ENCODE measurements around the gene CDYL2.

The CDYL2 gene

DNA sequence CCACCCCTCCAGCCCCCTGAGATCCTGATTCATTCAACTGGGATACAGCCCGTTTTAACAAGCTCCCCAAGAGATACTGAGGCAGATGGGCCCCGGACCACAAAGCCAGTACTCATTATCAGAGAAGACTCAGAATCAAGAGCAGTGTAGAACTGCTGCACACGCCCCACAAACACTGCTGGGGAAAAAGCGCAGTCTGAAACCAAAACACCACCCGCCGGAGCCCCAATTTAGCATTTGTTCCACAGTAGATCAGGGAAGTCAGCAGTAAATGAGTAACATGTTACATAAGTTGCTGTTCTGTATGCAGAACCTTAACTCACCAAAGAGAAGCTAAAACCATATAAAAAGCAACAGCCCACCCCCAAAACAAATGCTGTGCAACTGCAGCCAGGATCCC is 123.6 kb downstream of the CDYL2 start (continued):
- TF ChIP-seq, protein P1, sequence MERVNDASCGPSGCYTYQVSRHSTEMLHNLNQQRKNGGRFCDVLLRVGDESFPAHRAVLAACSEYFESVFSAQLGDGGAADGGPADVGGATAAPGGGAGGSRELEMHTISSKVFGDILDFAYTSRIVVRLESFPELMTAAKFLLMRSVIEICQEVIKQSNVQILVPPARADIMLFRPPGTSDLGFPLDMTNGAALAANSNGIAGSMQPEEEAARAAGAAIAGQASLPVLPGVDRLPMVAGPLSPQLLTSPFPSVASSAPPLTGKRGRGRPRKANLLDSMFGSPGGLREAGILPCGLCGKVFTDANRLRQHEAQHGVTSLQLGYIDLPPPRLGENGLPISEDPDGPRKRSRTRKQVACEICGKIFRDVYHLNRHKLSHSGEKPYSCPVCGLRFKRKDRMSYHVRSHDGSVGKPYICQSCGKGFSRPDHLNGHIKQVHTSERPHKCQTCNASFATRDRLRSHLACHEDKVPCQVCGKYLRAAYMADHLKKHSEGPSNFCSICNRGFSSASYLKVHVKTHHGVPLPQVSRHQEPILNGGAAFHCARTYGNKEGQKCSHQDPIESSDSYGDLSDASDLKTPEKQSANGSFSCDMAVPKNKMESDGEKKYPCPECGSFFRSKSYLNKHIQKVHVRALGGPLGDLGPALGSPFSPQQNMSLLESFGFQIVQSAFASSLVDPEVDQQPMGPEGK (CRISPR knock-in tag; IDR thresholded peaks at IDR 0.05; ENCODE audit: borderline replicate concordance), result no peak

DNA sequence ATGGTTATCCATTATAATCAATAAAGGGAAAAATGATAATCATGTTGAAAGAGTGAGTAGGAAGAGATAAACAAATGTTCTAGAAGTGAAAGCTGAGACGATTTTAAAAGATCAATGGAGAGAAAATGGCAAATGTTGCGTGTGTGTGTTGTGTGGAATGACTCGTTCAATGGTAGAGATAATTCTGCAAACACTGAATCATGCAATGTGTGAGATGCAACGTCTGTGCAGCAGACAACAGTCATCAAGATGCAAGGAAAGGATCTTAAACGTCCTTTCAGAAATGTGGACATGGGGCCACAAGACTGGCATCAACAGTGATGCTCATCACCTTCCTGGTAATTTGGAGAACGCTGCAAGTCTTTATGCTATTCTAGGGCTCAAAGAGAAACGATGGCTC is 124.4 kb downstream of the CDYL2 start:
- ATAC-seq, result no peak
- TF ChIP-seq, protein P2, sequence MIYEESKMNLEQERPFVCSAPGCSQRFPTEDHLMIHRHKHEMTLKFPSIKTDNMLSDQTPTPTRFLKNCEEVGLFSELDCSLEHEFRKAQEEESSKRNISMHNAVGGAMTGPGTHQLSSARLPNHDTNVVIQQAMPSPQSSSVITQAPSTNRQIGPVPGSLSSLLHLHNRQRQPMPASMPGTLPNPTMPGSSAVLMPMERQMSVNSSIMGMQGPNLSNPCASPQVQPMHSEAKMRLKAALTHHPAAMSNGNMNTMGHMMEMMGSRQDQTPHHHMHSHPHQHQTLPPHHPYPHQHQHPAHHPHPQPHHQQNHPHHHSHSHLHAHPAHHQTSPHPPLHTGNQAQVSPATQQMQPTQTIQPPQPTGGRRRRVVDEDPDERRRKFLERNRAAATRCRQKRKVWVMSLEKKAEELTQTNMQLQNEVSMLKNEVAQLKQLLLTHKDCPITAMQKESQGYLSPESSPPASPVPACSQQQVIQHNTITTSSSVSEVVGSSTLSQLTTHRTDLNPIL (CRISPR knock-in tag; IDR thresholded peaks at IDR 0.05; ENCODE audit: low read depth), result no peak
- no peak for TF ChIP-seq ARNTL (CRISPR knock-in tag; IDR thresholded peaks at IDR 0.05; ENCODE audit: borderline replicate concordance, low read depth)
- TF ChIP-seq, protein P3, sequence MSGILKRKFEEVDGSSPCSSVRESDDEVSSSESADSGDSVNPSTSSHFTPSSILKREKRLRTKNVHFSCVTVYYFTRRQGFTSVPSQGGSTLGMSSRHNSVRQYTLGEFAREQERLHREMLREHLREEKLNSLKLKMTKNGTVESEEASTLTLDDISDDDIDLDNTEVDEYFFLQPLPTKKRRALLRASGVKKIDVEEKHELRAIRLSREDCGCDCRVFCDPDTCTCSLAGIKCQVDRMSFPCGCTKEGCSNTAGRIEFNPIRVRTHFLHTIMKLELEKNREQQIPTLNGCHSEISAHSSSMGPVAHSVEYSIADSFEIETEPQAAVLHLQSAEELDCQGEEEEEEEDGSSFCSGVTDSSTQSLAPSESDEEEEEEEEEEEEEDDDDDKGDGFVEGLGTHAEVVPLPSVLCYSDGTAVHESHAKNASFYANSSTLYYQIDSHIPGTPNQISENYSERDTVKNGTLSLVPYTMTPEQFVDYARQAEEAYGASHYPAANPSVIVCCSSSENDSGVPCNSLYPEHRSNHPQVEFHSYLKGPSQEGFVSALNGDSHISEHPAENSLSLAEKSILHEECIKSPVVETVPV (CRISPR knock-in tag; IDR thresholded peaks at IDR 0.05), result no peak

DNA sequence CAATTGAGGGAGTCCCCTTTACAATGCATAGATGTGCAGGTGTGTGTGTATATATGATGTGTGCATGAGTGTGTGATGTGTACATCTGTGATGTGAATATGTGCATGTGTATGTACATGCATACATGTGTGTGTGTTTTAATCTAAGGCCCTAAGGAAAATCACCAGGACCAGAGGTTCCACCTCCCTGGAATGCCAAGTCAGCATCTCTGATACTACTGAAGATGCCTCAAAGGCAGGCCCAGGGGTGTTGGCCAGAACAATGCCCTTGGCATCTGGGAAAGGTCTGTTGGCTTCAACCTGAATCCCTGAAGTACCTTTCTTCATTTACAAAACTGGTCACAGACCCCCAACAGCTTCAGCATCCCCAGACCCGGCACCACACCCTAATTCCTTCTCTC is 129.5 kb downstream of the CDYL2 start:
- TF ChIP-seq, protein P2 (CRISPR knock-in tag; IDR thresholded peaks at IDR 0.05; ENCODE audit: low read depth), result no peak
- TF ChIP-seq OSR1 (CRISPR knock-in tag; IDR thresholded peaks at IDR 0.05) (no peak), ZNF8 (CRISPR knock-in tag; IDR thresholded peaks at IDR 0.05) (no peak), PPARA (CRISPR knock-in tag; IDR thresholded peaks at IDR 0.05; ENCODE audit: borderline replicate concordance) (no peak), ZNF70 (CRISPR knock-in tag; IDR thresholded peaks at IDR 0.05) (no peak), ISL1 (CRISPR knock-in tag; IDR thresholded peaks at IDR 0.05) (no peak), ZFP30 (CRISPR knock-in tag; IDR thresholded peaks at IDR 0.05) (no peak), BACH2 (CRISPR knock-in tag; IDR thresholded peaks at IDR 0.05; ENCODE audit: borderline replicate concordance) (no peak), ZC3H10 (CRISPR knock-in tag; IDR thresholded peaks at IDR 0.05) (no peak), RARB (CRISPR knock-in tag; IDR thresholded peaks at IDR 0.05) (no peak), ARNTL (CRISPR knock-in tag; IDR thresholded peaks at IDR 0.05; ENCODE audit: borderline replicate concordance, low read depth) (no peak), TOX (CRISPR knock-in tag; IDR thresholded peaks at IDR 0.05; ENCODE audit: borderline replicate concordance) (no peak), ZNF565 (CRISPR knock-in tag; conservative IDR thresholded peaks at IDR 0.05; ENCODE audit: low read depth) (no peak), CSDC2 (CRISPR knock-in tag; IDR thresholded peaks at IDR 0.05) (no peak), GLIS3 (CRISPR knock-in tag; IDR thresholded peaks at IDR 0.05) (no peak)
- TF ChIP-seq, protein P4, sequence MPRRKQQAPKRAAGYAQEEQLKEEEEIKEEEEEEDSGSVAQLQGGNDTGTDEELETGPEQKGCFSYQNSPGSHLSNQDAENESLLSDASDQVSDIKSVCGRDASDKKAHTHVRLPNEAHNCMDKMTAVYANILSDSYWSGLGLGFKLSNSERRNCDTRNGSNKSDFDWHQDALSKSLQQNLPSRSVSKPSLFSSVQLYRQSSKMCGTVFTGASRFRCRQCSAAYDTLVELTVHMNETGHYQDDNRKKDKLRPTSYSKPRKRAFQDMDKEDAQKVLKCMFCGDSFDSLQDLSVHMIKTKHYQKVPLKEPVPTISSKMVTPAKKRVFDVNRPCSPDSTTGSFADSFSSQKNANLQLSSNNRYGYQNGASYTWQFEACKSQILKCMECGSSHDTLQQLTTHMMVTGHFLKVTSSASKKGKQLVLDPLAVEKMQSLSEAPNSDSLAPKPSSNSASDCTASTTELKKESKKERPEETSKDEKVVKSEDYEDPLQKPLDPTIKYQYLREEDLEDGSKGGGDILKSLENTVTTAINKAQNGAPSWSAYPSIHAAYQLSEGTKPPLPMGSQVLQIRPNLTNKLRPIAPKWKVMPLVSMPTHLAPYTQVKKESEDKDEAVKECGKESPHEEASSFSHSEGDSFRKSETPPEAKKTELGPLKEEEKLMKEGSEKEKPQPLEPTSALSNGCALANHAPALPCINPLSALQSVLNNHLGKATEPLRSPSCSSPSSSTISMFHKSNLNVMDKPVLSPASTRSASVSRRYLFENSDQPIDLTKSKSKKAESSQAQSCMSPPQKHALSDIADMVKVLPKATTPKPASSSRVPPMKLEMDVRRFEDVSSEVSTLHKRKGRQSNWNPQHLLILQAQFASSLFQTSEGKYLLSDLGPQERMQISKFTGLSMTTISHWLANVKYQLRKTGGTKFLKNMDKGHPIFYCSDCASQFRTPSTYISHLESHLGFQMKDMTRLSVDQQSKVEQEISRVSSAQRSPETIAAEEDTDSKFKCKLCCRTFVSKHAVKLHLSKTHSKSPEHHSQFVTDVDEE (CRISPR knock-in tag; IDR thresholded peaks at IDR 0.05), result no peak
- TF ChIP-seq, protein P5, sequence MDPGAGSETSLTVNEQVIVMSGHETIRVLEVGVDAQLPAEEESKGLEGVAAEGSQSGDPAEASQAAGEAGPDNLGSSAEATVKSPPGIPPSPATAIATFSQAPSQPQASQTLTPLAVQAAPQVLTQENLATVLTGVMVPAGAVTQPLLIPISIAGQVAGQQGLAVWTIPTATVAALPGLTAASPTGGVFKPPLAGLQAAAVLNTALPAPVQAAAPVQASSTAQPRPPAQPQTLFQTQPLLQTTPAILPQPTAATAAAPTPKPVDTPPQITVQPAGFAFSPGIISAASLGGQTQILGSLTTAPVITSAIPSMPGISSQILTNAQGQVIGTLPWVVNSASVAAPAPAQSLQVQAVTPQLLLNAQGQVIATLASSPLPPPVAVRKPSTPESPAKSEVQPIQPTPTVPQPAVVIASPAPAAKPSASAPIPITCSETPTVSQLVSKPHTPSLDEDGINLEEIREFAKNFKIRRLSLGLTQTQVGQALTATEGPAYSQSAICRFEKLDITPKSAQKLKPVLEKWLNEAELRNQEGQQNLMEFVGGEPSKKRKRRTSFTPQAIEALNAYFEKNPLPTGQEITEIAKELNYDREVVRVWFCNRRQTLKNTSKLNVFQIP (CRISPR knock-in tag; IDR thresholded peaks at IDR 0.05; ENCODE audit: borderline replicate concordance, low read depth), result no peak
- no peak for ATAC-seq

Data from SK-N-SH treated with all-trans-retinoic acid at 6 μM for 48 hours (cell line).